DMS53 (cell line): ENCODE data around the gene FMR1NB.

ENCODE experiments used
- DNase-seq: peaks from one replicate; lab custom pipeline; 2025; lab: John Stamatoyannopoulos, UW

FMR1NB gene

DNA sequence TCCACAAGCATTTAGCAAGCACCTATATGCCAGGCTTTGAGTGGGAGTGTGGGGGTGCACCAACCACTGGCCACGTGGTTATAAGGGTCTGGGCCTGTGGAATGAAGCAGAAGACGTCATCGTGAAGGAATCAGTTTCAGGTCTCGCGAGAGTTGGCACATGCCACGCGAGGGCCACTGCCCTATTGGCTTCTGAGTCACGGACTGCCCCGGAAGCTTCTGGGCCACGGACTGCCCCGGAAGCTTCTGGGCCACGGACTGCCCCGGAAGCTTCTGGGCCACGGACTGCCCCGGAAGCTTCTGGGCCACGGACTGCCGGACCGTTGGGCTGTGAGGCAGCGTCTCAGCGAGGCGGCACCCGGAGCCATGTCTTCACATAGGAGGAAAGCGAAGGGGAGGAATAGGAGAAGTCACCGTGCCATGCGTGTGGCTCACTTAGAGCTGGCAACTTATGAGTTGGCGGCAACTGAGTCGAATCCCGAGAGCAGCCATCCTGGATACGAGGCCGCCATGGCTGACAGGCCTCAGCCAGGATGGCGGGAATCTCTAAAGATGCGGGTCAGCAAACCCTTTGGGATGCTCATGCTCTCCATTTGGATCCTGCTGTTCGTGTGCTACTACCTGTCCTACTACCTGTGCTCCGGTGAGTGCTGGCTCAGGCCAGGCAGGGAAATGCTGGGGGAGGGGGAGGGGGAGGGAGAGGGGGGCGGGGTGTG lies at the start of gene FMR1NB:
TSS of gene FMR1NB (plus strand) at position 300 of the 715 bp plus-strand sequence. CDS start at position 366, 66 bp downstream.
- DNase-seq: no peak

DNA sequence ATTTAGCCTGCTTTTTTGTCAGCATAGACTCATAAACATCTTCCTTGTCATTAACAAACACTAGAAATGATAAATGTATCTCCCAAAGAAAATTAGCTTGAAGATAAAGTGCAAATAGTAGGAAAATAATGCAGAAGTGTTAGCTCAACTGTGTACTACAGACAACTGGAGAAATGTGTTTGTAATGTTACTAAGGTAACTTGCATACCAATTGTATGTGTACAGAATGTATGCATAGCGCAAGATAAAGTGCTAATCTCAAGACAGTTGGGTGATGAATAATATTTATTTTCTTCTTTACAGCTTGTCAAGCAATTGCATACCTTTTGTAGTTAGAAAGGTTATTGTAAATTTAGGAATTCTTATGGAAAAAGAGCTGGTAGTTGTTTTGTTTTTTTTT lies 47.3 kb upstream of the FMR1NB start:
- no peak for DNase-seq

- no peak for DNase-seq
Measured at GRCh38 chrX:147935156-147935758, 45.9 kb upstream of the FMR1NB start.

DNA sequence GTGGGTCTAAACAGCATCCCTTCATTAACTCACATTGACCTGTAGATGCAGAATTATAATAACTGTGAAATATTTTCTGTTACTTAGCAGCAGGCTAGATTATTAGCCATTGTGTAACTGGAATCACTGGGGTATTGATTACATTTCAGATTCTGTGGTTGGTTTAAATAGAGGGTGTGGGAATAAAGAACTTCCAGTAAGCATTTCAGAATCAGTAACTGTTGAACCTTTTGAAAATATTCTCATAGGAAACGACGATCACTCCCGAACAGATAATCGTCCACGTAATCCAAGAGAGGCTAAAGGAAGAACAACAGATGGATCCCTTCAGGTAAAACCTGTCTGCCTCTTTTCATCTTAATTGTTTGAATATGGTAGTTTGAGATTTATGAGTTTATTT lies 35.9 kb upstream of the FMR1NB start:
- no peak for DNase-seq

- no peak for DNase-seq
Measured at GRCh38 chrX:147948531-147948930, 32.6 kb upstream of the FMR1NB start.

DNA sequence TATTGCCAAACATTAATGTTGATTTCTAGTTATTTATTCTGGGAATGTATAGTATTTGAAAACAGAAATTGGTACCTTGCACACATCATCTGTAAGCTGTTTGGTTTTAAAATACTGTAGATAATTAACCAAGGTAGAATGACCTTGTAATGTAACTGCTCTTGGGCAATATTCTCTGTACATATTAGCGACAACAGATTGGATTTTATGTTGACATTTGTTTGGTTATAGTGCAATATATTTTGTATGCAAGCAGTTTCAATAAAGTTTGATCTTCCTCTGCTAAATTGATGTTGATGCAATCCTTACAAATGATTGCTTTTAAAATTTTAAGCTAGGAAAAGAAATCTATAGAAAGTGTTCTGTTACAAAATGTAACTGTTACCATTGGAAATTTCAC lies 30.8 kb upstream of the FMR1NB start:
- no peak for DNase-seq

- no peak for DNase-seq
Measured at GRCh38 chrX:147953976-147954375, 27.2 kb upstream of the FMR1NB start.

DNA sequence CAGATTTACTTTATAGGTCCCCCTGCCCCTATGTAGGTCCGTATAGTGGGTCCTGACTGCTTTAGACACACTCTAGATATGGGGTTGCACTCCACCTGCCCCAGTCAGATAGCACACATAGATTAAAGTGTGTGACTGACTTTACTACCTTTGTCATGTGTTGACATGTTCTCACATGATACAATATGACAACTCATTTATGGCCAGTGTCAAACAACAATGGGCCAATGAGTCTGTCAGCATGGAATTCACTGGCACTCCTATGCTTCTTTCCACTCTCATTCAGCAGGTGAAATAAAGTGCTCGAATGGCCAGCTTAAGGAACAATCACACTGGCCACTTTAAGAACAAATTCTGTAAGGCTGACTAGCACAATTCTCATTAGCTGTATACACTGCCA lies 23.8 kb upstream of the FMR1NB start:
- DNase-seq: no peak

- no peak for DNase-seq
Measured at GRCh38 chrX:147958291-147958690, 22.8 kb upstream of the FMR1NB start.

- peak; percentile 11 for DNase-seq
Measured at GRCh38 chrX:147960722-147961121, 20.4 kb upstream of the FMR1NB start.

DNA sequence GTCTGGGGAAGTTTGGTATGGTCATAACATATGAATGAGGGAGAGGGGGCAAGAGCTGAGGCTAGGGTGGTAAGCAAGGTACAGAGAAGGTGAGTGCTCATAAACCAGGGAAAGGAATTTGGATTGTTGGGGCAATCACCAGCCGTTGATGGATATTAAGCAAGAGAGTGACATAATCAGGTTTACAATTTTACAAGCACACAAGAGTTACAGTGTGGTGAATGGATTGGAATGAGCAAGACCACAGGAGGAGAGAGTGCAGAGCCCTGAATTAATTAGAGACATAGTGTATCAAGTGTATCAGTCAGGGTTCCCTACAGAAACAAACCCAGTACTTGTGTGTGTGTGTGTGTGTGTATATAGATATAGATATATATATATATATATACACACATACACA lies 18.7 kb upstream of the FMR1NB start:
- DNase-seq: no peak

DNA sequence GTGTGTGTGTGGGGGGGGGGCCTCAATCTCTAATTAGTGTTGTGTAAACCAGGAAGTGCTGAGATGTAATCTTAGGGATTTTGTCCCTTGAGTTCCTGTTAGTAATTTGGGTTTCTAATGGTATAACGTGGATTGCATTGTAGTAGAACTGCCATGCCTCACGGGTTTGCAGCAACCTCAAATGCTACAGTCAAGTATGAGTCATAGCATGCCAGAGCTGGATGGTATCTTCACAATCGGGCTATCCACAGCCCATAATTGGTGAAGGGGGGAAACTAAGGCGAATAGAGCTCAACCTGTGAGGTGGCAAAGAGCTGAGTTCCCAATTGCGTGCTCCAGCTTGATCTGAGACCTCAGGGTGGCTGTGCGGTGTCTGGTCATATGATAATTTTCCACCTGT lies 2.2 kb upstream of the FMR1NB start:
- DNase-seq: no peak

DNA sequence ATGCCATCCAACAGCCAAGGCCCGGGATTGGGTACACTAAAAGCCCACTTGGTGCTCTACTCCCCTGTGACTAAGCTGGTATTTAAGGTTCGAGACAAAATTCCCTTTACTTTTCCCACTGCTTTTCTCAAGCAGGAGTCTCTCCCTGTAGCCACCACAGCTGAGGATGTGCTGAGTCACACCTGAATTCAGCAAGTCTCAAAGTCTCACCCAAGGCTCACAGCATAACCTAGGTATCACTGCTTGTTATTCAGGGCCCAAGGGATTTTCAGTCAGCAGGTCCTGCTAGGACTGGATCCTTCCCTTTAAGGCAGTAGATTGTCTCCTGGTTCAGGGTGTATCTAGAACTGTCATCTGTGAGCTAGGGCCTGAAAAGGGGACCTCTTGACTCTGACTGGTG lies 39.2 kb downstream of the FMR1NB start:
- DNase-seq: peak; percentile 29

DNA sequence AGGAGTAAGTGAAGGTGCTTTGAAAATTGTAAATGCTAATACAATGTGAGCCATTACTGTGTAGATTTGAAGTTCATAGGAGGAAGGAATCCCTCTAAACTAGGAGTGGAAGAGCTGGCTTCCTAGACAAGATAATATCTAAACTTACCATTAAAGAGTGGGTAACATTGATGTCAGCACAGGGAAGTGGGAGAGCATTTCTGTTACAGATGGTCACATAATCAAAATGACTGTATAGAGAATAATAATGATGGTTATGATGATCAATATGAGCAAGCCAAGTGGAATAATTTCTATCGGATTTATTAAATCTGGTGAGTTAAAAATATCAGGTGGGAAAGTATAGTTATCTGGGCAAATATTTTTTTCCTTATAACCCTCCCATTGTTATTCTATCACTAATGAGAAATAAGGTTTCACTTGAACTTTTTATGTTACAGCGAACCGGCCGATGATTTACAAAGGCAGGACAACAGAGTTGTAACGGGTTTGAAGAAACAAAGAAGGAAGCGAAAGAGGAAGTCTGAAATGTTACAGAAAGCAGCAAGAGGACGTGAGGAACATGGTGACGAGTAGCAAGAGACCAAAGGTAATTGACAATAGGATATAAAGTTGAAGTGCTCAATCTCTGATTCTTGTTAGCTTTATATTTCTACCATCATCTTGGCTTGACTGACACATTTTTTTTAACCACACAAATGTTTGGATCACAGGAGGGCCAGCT lies 43.5 kb downstream of the FMR1NB start:
- DNase-seq: no peak

- DNase-seq: no peak
Measured at GRCh38 chrX:148035380-148035779, 54.2 kb downstream of the FMR1NB start.

GRCh38 chrX:148037020-148037419 lies 55.9 kb downstream of the FMR1NB start:
- no peak for DNase-seq

- DNase-seq: no peak
Measured at GRCh38 chrX:148043271-148043855, 62.2 kb downstream of the FMR1NB start.

DNA sequence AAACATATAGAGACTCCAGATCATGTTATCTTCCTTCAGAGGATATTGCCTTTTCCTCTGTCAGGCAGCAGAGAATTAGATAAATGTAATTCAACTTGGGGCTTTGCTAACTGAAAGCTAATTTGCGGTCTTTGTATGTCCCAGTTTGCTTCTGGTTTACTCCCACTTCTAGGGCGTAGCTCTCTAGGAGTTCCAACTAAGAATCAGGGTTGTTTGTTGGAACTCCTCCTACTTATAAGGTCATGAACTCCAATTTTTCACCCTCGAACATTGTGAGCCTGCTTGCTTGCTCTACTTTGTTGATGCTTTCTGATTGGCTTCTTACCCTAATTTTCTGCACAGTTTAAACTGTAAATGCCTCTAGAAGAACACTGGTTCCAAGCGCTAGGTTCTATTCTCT lies 66.1 kb downstream of the FMR1NB start:
- DNase-seq: no peak

- peak; percentile 68 for DNase-seq
Measured at GRCh38 chrX:148049441-148049840, 68.3 kb downstream of the FMR1NB start.

DNA sequence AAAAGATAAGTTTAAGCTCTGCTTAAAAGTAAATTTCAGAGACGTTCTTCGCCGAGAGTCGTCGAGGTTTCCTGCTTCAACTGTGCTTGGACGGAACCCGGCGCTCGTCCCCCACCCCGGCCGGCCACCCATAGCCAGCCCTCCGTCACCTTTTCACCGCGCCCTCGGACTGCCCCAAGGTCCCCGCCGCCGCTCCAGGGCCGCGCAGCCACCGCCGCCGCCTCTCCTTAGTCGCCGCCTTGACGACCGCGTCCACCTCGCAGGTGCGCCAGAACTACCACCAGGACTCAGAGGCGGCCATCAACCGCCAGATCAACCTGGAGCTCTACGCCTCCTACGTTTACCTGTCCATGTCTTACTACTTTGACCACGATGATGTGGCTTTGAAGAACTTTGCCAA lies 70.8 kb downstream of the FMR1NB start:
- DNase-seq: no peak

GRCh38 chrX:148067285-148067684 lies 86.1 kb downstream of the FMR1NB start:
- no peak for DNase-seq

- no peak for DNase-seq
Measured at GRCh38 chrX:148069759-148070503, 88.8 kb downstream of the FMR1NB start.
